Lower leg skin (tissue), 4 donors: ENCODE data around the gene GAK. TPM values are rescaled to one million over a fixed set of nuclear protein-coding genes. Genes with fewer than 3 reads are reported as not detected.

ENCODE experiments used
- DNase-seq, 2 donors: peaks; one replicate each; pipeline ENCODE4 v3.0.0-alpha.2; 2019; ENCODE audit warnings: low spot score in 2 of 2
- H3K4me3 ChIP-seq: fragments of 200-600 bp; sonication (generic); 2 replicates; pipeline ENCODE4 v1.5.1; 2017; ENCODE audit warnings: mild to moderate bottlenecking, low read depth; ENCODE audit not compliant: poor library complexity, severe bottlenecking
- POLR2A ChIP-seq, 2 donors: fragments of 450-650 bp; IDR thresholded peaks; one replicate each; pipeline ENCODE4 v1.6.1; 2016 to 2017; ENCODE audit warnings: antibody characterized with exemption in 2 of 2, mild to moderate bottlenecking in 1 of 2, moderate library complexity in 1 of 2
- WGBS, 2 donors: methylation state at CpG; one replicate each; pipeline ENCODE4 v1.1.5; 2018; 5-methylcytosine and 5-hydroxymethylcytosine counted together
- intact Hi-C: fragments of 100-400 bp; cut with DNase I; formaldehyde crosslinking; loops from one replicate; pipeline ENCODE4 v1.15.0; 2023; ENCODE audit warnings: low total_unique reads
- total RNA-seq, 4 donors: library from RNA; depleted of rRNA; stranded (reverse); fragments of >200 nt; gene quantifications; one replicate each; pipeline ENCODE4 v1.1.0, GENCODE V29; 2016
- TF ChIP-seq, protein P1 (sequence below), 3 donors: fragments of 450-650 bp; IDR thresholded peaks; one replicate each; pipeline ENCODE4 v1.5.1; 2016; ENCODE audit warnings: antibody characterized with exemption in 3 of 3, mild to moderate bottlenecking in 3 of 3, moderate library complexity in 2 of 3

GAK gene
- total RNA-seq, 4 donors from 2014 or later: 94.7 to 154 (median 108) TPM

DNA sequence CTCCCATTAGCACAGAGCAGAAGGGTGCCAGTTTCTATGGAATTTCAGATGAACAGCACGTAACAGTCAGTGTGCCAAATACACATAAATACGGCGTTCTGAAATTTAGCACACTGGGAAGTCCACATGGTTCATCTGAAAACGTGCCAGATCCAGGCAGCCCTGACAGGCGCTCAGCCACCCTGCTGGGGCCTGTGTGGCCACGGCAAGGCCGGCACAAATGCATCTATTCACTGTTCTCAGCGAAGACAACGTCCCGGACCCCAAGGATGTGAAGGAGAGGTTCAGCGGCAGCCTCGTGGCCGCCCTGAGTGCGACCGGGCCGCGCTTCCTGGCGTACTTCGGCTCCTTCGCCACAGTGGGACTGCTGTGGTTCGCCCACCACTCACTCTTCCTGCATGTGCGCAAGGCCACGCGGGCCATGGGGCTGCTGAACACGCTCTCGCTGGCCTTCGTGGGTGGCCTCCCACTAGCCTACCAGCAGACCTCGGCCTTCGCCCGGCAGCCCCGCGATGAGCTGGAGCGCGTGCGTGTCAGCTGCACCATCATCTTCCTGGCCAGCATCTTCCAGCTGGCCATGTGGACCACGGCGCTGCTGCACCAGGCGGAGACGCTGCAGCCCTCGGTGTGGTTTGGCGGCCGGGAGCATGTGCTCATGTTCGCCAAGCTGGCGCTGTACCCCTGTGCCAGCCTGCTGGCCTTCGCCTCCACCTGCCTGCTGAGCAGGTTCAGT, 25.6 kb upstream of the GAK start:
- WGBS, 2 donors: 94% methylated on average over 35 to 39 of the region's 45 CpGs
- H3K4me3 ChIP-seq: no peak overlapping the region
- TF ChIP-seq, protein P1, sequence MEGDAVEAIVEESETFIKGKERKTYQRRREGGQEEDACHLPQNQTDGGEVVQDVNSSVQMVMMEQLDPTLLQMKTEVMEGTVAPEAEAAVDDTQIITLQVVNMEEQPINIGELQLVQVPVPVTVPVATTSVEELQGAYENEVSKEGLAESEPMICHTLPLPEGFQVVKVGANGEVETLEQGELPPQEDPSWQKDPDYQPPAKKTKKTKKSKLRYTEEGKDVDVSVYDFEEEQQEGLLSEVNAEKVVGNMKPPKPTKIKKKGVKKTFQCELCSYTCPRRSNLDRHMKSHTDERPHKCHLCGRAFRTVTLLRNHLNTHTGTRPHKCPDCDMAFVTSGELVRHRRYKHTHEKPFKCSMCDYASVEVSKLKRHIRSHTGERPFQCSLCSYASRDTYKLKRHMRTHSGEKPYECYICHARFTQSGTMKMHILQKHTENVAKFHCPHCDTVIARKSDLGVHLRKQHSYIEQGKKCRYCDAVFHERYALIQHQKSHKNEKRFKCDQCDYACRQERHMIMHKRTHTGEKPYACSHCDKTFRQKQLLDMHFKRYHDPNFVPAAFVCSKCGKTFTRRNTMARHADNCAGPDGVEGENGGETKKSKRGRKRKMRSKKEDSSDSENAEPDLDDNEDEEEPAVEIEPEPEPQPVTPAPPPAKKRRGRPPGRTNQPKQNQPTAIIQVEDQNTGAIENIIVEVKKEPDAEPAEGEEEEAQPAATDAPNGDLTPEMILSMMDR (IDR thresholded peaks at IDR 0.05): no peak
- no peak for TF ChIP-seq POLR2A (IDR thresholded peaks at IDR 0.05)
- intact Hi-C loops: no loop called here
- peak in 1 of 2 donors; percentile 78 for DNase-seq

DNA sequence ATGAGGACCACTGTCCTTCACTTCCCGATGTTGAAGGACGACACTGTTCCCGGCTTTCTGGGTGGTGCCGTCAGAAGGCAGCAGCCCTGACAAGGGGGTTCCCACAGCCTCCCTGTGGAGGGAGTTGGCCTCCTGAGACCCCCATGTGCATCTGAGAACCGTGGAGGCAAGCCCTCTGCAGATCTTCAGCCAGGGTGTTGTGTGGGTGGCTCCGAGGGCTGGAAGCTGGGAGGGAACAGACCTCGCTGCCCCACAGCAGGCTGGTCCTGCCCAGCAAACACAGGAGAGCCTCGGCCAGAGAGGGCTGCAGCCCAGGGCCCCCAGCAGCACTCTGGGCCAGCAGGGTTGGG, 25.1 kb upstream of the GAK start:
- DNase-seq: peak in 1 of 2 donors; percentile 74
- intact Hi-C loops: no loop called here
- no peak for TF ChIP-seq POLR2A (IDR thresholded peaks at IDR 0.05)
- TF ChIP-seq, protein P1 (IDR thresholded peaks at IDR 0.05): no peak

DNA sequence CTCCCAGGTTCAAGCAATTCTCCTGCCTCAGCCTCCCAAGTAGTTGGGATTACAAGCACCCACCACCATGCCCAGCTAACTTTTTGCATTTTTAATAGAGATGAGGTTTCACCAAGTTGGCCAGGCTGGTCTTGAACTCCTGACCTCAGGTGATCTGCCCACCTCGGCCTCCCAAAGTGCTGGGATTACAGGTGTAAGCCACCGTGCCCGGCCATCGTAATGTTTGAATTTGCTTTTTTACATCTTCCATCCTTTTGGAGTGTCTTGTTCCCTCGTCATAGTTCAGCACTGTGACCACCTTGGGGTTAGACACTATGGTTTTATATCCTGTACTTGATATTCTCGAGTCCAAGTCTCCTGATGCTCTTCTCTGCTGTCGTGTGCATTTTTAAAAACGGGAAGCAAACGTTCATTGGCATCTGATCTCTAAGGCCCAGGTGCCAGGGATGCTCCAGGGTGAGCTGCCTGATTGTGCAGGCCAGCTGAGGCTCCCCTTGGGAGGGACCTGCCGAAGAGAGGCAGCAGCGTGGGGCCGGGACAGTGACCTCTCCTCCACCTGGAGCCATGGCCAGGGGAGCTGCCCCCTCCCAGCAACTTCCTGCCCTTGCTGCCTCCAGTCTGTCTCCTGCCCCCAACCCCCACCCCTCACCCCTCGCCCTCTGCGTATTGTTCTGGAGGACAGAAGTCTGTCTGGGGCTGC, 24.6 kb upstream of the GAK start:
- H3K4me3 ChIP-seq: no peak overlapping the region
- intact Hi-C loops: no loop called here
- no peak for TF ChIP-seq POLR2A (IDR thresholded peaks at IDR 0.05)
- TF ChIP-seq, protein P1 (IDR thresholded peaks at IDR 0.05): no peak
- 78 to 83% methylated on average over 14 of the region's 14 CpGs for WGBS, 2 donors
- DNase-seq: peak in 1 of 2 donors; percentile 58

More for the DNA sequence above, 25.1 kb upstream of the GAK start:
- no peak overlapping the region for H3K4me3 ChIP-seq
- 83% methylated on average over 8 of the region's 8 CpGs for WGBS, 2 donors

DNA sequence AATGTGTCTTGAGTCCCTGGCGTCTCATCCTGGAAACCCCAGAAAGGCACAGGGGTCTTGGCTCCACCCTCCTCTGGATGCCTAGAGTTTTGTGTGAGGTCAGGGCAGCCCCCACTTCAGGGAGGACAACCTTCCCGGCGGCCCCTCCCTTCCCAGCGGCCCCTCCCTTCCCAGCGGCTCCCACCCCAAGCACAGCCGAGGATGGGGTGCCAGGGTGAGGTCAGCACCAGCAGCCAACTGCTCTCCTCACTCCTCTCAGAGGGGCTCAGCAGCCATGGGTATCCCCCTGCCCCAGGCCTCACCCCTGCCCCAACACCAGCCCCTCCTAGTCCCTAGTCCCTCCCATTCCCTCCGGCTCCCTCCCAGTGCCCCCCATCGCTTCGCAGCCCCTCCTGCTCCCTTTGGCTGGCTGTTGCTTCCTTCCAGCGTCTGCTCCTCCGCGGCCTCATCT, 23.8 kb upstream of the GAK start:
- intact Hi-C loops: no loop called here

DNA sequence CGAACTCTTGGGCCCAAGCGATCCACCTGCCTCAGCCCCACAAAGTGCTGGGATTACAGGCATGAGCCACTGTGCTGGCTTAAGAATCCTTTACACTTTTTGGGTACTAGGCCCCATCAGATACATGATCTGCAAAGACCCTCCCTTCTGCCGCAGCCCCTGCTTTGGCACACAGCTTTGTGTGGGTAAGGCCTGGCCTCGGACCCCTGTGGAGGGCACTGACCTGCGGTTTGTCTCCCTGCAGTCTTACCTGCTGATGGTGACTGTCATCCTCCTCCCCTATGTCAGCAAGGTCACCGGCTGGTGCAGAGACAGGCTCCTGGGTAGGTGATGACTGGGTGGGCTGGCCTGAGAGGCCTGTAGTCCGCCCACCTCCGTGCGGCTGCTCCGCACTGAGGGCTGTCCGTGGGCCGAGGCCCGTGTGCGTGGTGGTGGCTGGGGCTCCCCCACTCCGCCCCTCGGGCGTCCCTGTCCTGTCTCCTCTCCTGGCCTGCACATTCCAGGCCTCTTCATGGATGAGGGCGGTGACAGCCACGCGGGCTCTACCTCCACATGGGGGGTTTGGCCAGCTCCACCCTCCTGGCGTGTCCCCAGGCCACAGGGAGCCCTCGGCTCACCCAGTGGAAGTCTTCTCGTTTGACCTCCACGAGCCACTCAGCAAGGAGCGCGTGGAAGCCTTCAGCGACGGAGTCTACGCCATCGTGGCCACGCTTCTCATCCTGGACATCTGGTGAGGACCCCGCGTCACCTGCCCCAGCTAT, 23.2 kb upstream of the GAK start:
- intact Hi-C loops: no loop called here
- TF ChIP-seq, protein P1 (IDR thresholded peaks at IDR 0.05): no peak
- 93 to 94% methylated on average over 21 to 33 of the region's 33 CpGs for WGBS, 2 donors
- DNase-seq: peak in 1 of 2 donors; percentile 76
- H3K4me3 ChIP-seq: no peak overlapping the region

More for the DNA sequence above, 23.8 kb upstream of the GAK start:
- 78% methylated on average over 12 of the region's 12 CpGs for WGBS, 2 donors
- peak in 1 of 2 donors; percentile 82 for DNase-seq
- H3K4me3 ChIP-seq: no peak overlapping the region
- no peak for TF ChIP-seq POLR2A (IDR thresholded peaks at IDR 0.05)
- TF ChIP-seq, protein P1 (IDR thresholded peaks at IDR 0.05): no peak
